ENCODE results near the gene PPP1R2.
"Not testable (repeated sequence)": the region's sequence is repeated elsewhere in the genome, so short reads cannot be mapped to it uniquely, and the experiment has no call there.

Gene PPP1R2

GRCh38 chr3:195532834-195533233 lies 10.3 kb downstream of the PPP1R2 start:
- no peak for DNase-seq

- no peak for DNase-seq
Measured at GRCh38 chr3:195532345-195532744, 10.8 kb downstream of the PPP1R2 start.

- DNase-seq, result no peak
Measured at GRCh38 chr3:195531683-195532082, 11.4 kb downstream of the PPP1R2 start.

GRCh38 chr3:195526492-195526891 lies 16.6 kb downstream of the PPP1R2 start:
- no peak for DNase-seq

GRCh38 chr3:195524171-195524896 lies 18.8 kb downstream of the PPP1R2 start:
- peak; percentile 49 for DNase-seq

GRCh38 chr3:195522254-195523023 lies 20.7 kb downstream of the PPP1R2 start:
- peak; percentile 42 for DNase-seq

- DNase-seq, result no peak
Measured at GRCh38 chr3:195517030-195517429, 26.1 kb downstream of the PPP1R2 start.

- not testable (repeated sequence) for DNase-seq
Measured at GRCh38 chr3:195514610-195515235, 28.4 kb downstream of the PPP1R2 start.

GRCh38 chr3:195512798-195513345 lies 30.3 kb downstream of the PPP1R2 start:
- no peak for DNase-seq

- DNase-seq, result no peak
Measured at GRCh38 chr3:195511136-195511535, 32.0 kb downstream of the PPP1R2 start.

- DNase-seq, result no peak
Measured at GRCh38 chr3:195508185-195508584, 34.9 kb downstream of the PPP1R2 start.

- no peak for DNase-seq
Measured at GRCh38 chr3:195475614-195476013, 67.5 kb downstream of the PPP1R2 start.

- not testable (repeated sequence) for DNase-seq
Measured at GRCh38 chr3:195475116-195475515, 68.0 kb downstream of the PPP1R2 start.

- DNase-seq, result no peak
Measured at GRCh38 chr3:195468841-195469240, 74.3 kb downstream of the PPP1R2 start.

GRCh38 chr3:195468391-195468776 lies 74.7 kb downstream of the PPP1R2 start:
- peak; percentile 21 for DNase-seq

- DNase-seq, result no peak
Measured at GRCh38 chr3:195467641-195468390, 75.3 kb downstream of the PPP1R2 start.

GRCh38 chr3:195466251-195466650 lies 76.9 kb downstream of the PPP1R2 start:
- DNase-seq, result no peak

Data from activated CD4-positive, alpha-beta T cell treated with anti-CD3 and anti-CD28 coated beads for 48 hours (primary cell).